Esophagus muscularis mucosa (tissue), 4 donors: ENCODE measurements around the gene ATP10D. TPM values are rescaled to one million over a fixed set of nuclear protein-coding genes. Genes with fewer than 3 reads are reported as not detected.
"Not testable (repeated sequence)": the region's sequence is repeated elsewhere in the genome, so short reads cannot be mapped to it uniquely, and the experiment has no call there.

ENCODE experiments used
- DNase-seq: peaks from one replicate; pipeline ENCODE4 v3.0.0-alpha.2; 2017; ENCODE audit errors: extremely low spot score
- H3K27ac ChIP-seq, 4 donors: fragments of 200-600 bp; sonication (generic); replicated peaks in 1 of 4; 1 replicate in 3 of 4; 2 replicates in 1 of 4; pipeline ENCODE4 v1.5.1; 2016 to 2019; ENCODE audit warnings: mild to moderate bottlenecking in 1 of 4
- H3K27me3 ChIP-seq, 4 donors: fragments of 200-600 bp; sonication (generic); one replicate each; pipeline versions ENCODE4 v1.5.1 to v1.6.0; 2016 to 2019
- H3K36me3 ChIP-seq, 4 donors: fragments of 200-600 bp; sonication (generic); one replicate each; pipeline ENCODE4 v1.5.1; 2016 to 2019
- H3K4me1 ChIP-seq, 4 donors: fragments of 200-600 bp; sonication (generic); one replicate each; pipeline ENCODE4 v1.5.1; 2016 to 2019
- H3K4me3 ChIP-seq, 4 donors: fragments of 200-600 bp; sonication (generic); 1 replicate in 2 of 4; 2 replicates in 2 of 4; pipeline ENCODE4 v1.5.1; 2016 to 2019; ENCODE audit warnings: mild to moderate bottlenecking in 4 of 4, moderate library complexity in 1 of 4
- H3K9me3 ChIP-seq, 4 donors: fragments of 200-600 bp; sonication (generic); 1 replicate in 3 of 4; 2 replicates in 1 of 4; pipeline ENCODE4 v1.5.1; 2016 to 2019
- CTCF ChIP-seq, 3 experiments: fragments of 200-600 bp in 2 of 3; fragments of 450-650 bp in 1 of 3; sonication (generic) in 2 of 3; IDR thresholded peaks; one replicate each; pipeline ENCODE4 v1.5.1; 2017 to 2019; ENCODE audit warnings: antibody characterized with exemption in 3 of 3, mild to moderate bottlenecking in 2 of 3, moderate library complexity in 1 of 3
- EP300 ChIP-seq: sonication (generic); formaldehyde crosslinking; IDR thresholded peaks from one replicate; pipeline ENCODE4 v1.6.1; 2017; ENCODE audit warnings: antibody characterized with exemption
- POLR2A ChIP-seq: fragments of 450-650 bp; IDR thresholded peaks from one replicate; pipeline ENCODE4 v1.6.1; 2017; ENCODE audit warnings: antibody characterized with exemption, moderate library complexity, mild to moderate bottlenecking, low read depth
- POLR2AphosphoS5 ChIP-seq, 2 donors: sonication (generic); formaldehyde crosslinking; IDR thresholded peaks; one replicate each; pipeline ENCODE4 v1.6.1; 2017; ENCODE audit warnings: antibody characterized with exemption in 2 of 2
- WGBS: methylation state at CpG from one replicate; pipeline ENCODE4 v1.1.5; 2018; 5-methylcytosine and 5-hydroxymethylcytosine counted together
- intact Hi-C: fragments of 100-400 bp; cut with DNase I; formaldehyde crosslinking; loops from one replicate; pipeline ENCODE4 v1.15.1; 2023
- total RNA-seq, 4 donors: library from RNA; depleted of rRNA; stranded (reverse); fragments of >200 nt; gene quantifications; one replicate each; pipeline versions ENCODE4 v1.1.0 to v1.2.1, GENCODE V29; 2016

Gene ATP10D
- total RNA-seq, 4 donors from 2014 or later: 16.8 to 24.4 (median 19.8) TPM

- Histone ChIP-seq H3K27ac (peak overlapping the region; percentile 2 to 56 (median 18)), H3K4me1 (peaks cover 16 to 25% (median 19%) of the 10 kb centered on the region in 4 donors), H3K9me3 (no peaks in the 10 kb centered on the region), H3K27me3 (no peaks in the 10 kb centered on the region), H3K4me3 (no peak overlapping the region), H3K36me3 (peaks cover 0 to 29% (median 16%) of the 10 kb centered on the region in 4 donors)
- DNase-seq: no peak
- intact Hi-C loops: no loop called here
- TF ChIP-seq EP300 (no peak), CTCF (IDR thresholded peaks at IDR 0.05) (peak in 1 of 3 experiments; percentile 36), POLR2AphosphoS5 (IDR thresholded peaks at IDR 0.05) (no peak), POLR2A (no peak)
- WGBS: 44% methylated on average over 2 of the region's 2 CpGs
Observed at GRCh38 chr4:47510506-47511143, 25.6 kb downstream of the ATP10D start.

- Histone ChIP-seq H3K4me1 (peaks cover 15 to 23% (median 18%) of the 10 kb centered on the region in 4 donors), H3K9me3 (no peaks in the 10 kb centered on the region), H3K27me3 (no peaks in the 10 kb centered on the region), H3K27ac (no peak overlapping the region), H3K36me3 (peaks cover 0 to 38% (median 20%) of the 10 kb centered on the region in 4 donors), H3K4me3 (no peak overlapping the region)
- TF ChIP-seq POLR2A: no peak
- no peak for TF ChIP-seq POLR2AphosphoS5 (IDR thresholded peaks at IDR 0.05)
- no peak for TF ChIP-seq CTCF (IDR thresholded peaks at IDR 0.05)
- no peak for TF ChIP-seq EP300
- DNase-seq: no peak
- 94% methylated on average over 1 of the region's 1 CpG for WGBS
- intact Hi-C loops: no loop called here
Observed at GRCh38 chr4:47513461-47513860, 28.4 kb downstream of the ATP10D start.

GRCh38 chr4:47519239-47519883, 34.3 kb downstream of the ATP10D start:
- no peak overlapping the region for H3K4me3 ChIP-seq
- no peaks in the 10 kb centered on the region for H3K9me3 ChIP-seq
- intact Hi-C loops: no loop called here
- TF ChIP-seq CTCF (IDR thresholded peaks at IDR 0.05) (no peak), POLR2A (no peak)
- H3K27me3 ChIP-seq: no peaks in the 10 kb centered on the region
- 82% methylated on average over 3 of the region's 3 CpGs for WGBS
- H3K36me3 ChIP-seq: peaks cover 0 to 39% (median 20%) of the 10 kb centered on the region in 4 donors
- H3K4me1 ChIP-seq: no peaks in the 10 kb centered on the region
- no peak for DNase-seq
- no peak overlapping the region for H3K27ac ChIP-seq

GRCh38 chr4:47525154-47525819, 40.2 kb downstream of the ATP10D start:
- Histone ChIP-seq H3K4me1 (peaks cover under 1 to 18% (median 11%) of the 10 kb centered on the region in 4 donors), H3K27ac (peak overlapping the region; percentile 46 to 71 (median 65)), H3K36me3 (peaks cover 0 to 48% (median 20%) of the 10 kb centered on the region in 4 donors), H3K27me3 (no peaks in the 10 kb centered on the region), H3K9me3 (peaks cover 0 to 5% (median 0%) of the 10 kb centered on the region in 4 donors), H3K4me3 (no peak overlapping the region)
- WGBS: 44% methylated on average over 5 of the region's 5 CpGs
- peak in 1 of 2 donors; percentile 64 for TF ChIP-seq POLR2AphosphoS5 (IDR thresholded peaks at IDR 0.05)
- TF ChIP-seq POLR2A: no peak
- no peak for DNase-seq
- intact Hi-C loops: loop anchor here (5.0 kb wide), 1 partner anchor 38 kb away; the partner anchor contains the start of gene ATP10D

GRCh38 chr4:47526281-47526680, 41.2 kb downstream of the ATP10D start:
- DNase-seq: no peak
- H3K27me3 ChIP-seq: no peaks in the 10 kb centered on the region
- H3K9me3 ChIP-seq: peaks cover 0 to 5% (median 0%) of the 10 kb centered on the region in 4 donors
- peaks cover 0 to 53% (median 20%) of the 10 kb centered on the region in 4 donors for H3K36me3 ChIP-seq
- TF ChIP-seq POLR2A: no peak
- TF ChIP-seq EP300: no peak
- TF ChIP-seq POLR2AphosphoS5 (IDR thresholded peaks at IDR 0.05): no peak
- TF ChIP-seq CTCF (IDR thresholded peaks at IDR 0.05): no peak
- H3K27ac ChIP-seq: peak overlapping the region in 2 of 4 donors; percentile 46 to 66
- intact Hi-C loops: loop anchor here (5.0 kb wide), 1 partner anchor 39 kb away; the partner anchor contains the start of gene ATP10D
- H3K4me1 ChIP-seq: peaks cover 10 to 27% (median 21%) of the 10 kb centered on the region in 4 donors
- H3K4me3 ChIP-seq: no peak overlapping the region

GRCh38 chr4:47528646-47529045, 43.6 kb downstream of the ATP10D start:
- 84% methylated on average over 3 of the region's 3 CpGs for WGBS
- intact Hi-C loops: loop anchor here (5.0 kb wide), 1 partner anchor 41 kb away; the partner anchor contains the start of gene ATP10D

More at GRCh38 chr4:47528646-47529045, 43.6 kb downstream of the ATP10D start:
- not testable (repeated sequence) for H3K4me3 ChIP-seq, H3K27ac ChIP-seq, H3K9me3 ChIP-seq, DNase-seq, H3K27me3 ChIP-seq
- H3K4me1 ChIP-seq: peaks cover 20 to 41% (median 34%) of the 10 kb centered on the region in 4 donors
- H3K36me3 ChIP-seq: peaks cover 0 to 43% (median 13%) of the 10 kb centered on the region in 4 donors
